GM13977 (cell line): ENCODE data around the gene TACC2.

Experiments
- DNase-seq: peaks from one replicate; pipeline ENCODE4 v3.0.0; 2012; ENCODE audit warnings: low spot score
- CTCF ChIP-seq: IDR thresholded peaks from 2 replicates; pipeline ENCODE4 v1.5.1; 2012; ENCODE audit warnings: mild to moderate bottlenecking, control low read depth; ENCODE audit not compliant: insufficient read depth; ENCODE audit errors: extremely low read depth, missing control alignments
- in situ Hi-C: fragments of 300-500 bp; cut with MboI; formaldehyde crosslinking; loops from one replicate; pipeline ENCODE4 v1.12.0; 2022; ENCODE audit warnings: low sequenced_read_pairs, low pct_unique_long_range_greater_than_20kb, mixed read lengths, inconsistent platforms; ENCODE audit not compliant: unreplicated experiment

TACC2 gene

GRCh38 chr10:122299423-122300075 lies 310.6 kb downstream of the TACC2 start:
- in situ Hi-C loops, result loop anchor here (25.0 kb wide), 1 partner anchor 263 kb away; the partner anchor contains the start of gene DMBT1
- no peak for DNase-seq
- TF ChIP-seq CTCF, result no peak

- in situ Hi-C loops, result no loop called here
- DNase-seq, result no peak
- TF ChIP-seq CTCF, result no peak
Observed at GRCh38 chr10:122301055-122301810, 312.3 kb downstream of the TACC2 start.

GRCh38 chr10:122301811-122302115 lies 312.8 kb downstream of the TACC2 start:
- no peak for DNase-seq
- in situ Hi-C loops, result no loop called here
- no peak for TF ChIP-seq CTCF

- DNase-seq, result no peak
- in situ Hi-C loops, result no loop called here
- no peak for TF ChIP-seq CTCF
Observed at GRCh38 chr10:122302315-122302714, 313.4 kb downstream of the TACC2 start.

GRCh38 chr10:122303271-122304053 lies 314.5 kb downstream of the TACC2 start:
- in situ Hi-C loops, result no loop called here
- no peak for TF ChIP-seq CTCF

More at GRCh38 chr10:122303271-122304053, 314.5 kb downstream of the TACC2 start:
- DNase-seq, result no peak
